ENCODE measurements around the gene FEV. TPM values are rescaled to one million over a fixed set of nuclear protein-coding genes. Genes with fewer than 3 reads are reported as not detected.
A peak's percentile ranks its signal among the peaks of the same experiment; 100 is the strongest.

The FEV gene
- total and polyA plus RNA-seq, 10 donors = not detected

DNA sequence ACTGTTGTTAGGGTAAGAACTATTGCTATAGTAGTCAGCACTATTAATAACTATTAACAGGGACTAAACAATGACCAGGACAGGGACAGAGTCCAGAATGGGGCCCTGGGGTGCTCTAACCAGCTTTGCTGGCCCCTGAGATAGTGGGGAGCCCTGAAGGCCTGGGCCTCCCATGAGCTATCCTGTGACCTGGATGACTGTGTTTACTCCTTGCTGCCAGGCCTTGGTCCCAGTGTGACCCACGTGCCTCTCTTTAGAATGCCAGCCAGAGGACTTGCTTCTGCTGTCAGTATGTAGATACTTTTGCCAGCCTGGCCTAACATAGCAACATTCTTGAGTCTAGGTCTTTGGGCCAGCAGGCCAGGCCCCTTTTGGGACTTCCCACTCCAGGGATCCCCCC lies 14.1 kb downstream of the FEV start:
- peaks cover 0 to 90% (median 38%) of the 10 kb centered on the region in 7 donors for H3K27me3 ChIP-seq (replicated peaks in 1 of 7)
- H3K27ac ChIP-seq = no peak overlapping the region
- WGBS, 5 donors = 11 to 31% (median 29%) methylated on average over 1 of the region's 1 CpG; no CpG with 5 or more reads in 1 of the 5 donors
- peak; percentile 39 for DNase-seq
- H3K4me3 ChIP-seq = no peak overlapping the region
- no peaks in the 10 kb centered on the region for H3K36me3 ChIP-seq
- intact Hi-C loops (cut with DNase I; ENCODE audit: low total_unique reads) = no loop called here
- TF ChIP-seq POLR2A (IDR thresholded peaks at IDR 0.05) (no peak), POLR2AphosphoS5 (IDR thresholded peaks at IDR 0.05) (no peak)
- TF ChIP-seq, protein P1, sequence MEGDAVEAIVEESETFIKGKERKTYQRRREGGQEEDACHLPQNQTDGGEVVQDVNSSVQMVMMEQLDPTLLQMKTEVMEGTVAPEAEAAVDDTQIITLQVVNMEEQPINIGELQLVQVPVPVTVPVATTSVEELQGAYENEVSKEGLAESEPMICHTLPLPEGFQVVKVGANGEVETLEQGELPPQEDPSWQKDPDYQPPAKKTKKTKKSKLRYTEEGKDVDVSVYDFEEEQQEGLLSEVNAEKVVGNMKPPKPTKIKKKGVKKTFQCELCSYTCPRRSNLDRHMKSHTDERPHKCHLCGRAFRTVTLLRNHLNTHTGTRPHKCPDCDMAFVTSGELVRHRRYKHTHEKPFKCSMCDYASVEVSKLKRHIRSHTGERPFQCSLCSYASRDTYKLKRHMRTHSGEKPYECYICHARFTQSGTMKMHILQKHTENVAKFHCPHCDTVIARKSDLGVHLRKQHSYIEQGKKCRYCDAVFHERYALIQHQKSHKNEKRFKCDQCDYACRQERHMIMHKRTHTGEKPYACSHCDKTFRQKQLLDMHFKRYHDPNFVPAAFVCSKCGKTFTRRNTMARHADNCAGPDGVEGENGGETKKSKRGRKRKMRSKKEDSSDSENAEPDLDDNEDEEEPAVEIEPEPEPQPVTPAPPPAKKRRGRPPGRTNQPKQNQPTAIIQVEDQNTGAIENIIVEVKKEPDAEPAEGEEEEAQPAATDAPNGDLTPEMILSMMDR (IDR thresholded peaks at IDR 0.05 in 8 of 11, conservative IDR thresholded peaks at IDR 0.05 in 3 of 11) = no peak
- H3K4me1 ChIP-seq = no peaks in the 10 kb centered on the region
- no peaks in the 10 kb centered on the region for H3K9me3 ChIP-seq

DNA sequence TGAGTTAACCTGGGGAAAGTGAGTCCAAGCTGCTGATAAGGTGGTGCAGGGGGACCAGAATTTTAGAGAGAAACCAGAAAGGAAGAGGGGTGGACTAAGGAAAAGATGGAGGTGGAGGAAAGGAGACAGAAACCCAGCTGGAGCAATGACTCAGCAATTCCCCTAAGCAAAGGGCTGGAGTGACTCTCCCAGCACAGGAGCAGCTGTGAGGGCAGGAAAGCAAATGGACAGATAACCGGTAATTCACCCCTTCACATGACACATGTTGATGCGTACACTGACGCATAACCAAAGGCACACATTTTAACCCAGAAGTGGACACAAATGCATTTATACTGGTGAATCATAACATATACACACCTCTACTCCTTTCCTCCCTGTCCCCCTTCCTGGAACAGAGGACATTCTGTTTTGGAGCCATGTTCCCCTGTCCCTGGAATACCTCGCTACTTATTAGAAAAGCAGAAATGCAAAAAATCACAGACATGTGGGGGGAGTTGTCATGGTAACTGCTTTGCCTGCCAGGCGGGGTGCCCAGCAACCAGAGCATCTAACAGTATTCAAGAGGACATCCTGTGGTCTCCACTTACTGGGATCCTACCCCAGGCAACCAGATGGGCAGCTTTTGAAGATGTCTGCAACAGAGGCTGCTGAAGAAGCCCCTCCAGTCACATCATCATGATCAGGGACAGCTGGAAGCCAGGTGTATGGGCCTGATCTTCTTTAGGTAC lies 20.8 kb downstream of the FEV start:
- peaks cover 1 to 40% (median 26%) of the 10 kb centered on the region in 6 donors for H3K4me1 ChIP-seq
- WGBS, 5 donors = 42 to 58% (median 54%) methylated on average over 5 of the region's 5 CpGs
- no peak overlapping the region for H3K4me3 ChIP-seq
- TF ChIP-seq, protein P1 (IDR thresholded peaks at IDR 0.05 in 8 of 11, conservative IDR thresholded peaks at IDR 0.05 in 3 of 11) = no peak
- no peak for DNase-seq
- H3K27me3 ChIP-seq (replicated peaks in 1 of 7) = peaks cover 0 to 98% (median 75%) of the 10 kb centered on the region in 7 donors
- H3K36me3 ChIP-seq = no peaks in the 10 kb centered on the region
- H3K9me3 ChIP-seq = peaks cover 0 to 4% (median 0%) of the 10 kb centered on the region in 8 donors
- intact Hi-C loops (cut with DNase I; ENCODE audit: low total_unique reads) = no loop called here
- H3K27ac ChIP-seq = no peak overlapping the region

DNA sequence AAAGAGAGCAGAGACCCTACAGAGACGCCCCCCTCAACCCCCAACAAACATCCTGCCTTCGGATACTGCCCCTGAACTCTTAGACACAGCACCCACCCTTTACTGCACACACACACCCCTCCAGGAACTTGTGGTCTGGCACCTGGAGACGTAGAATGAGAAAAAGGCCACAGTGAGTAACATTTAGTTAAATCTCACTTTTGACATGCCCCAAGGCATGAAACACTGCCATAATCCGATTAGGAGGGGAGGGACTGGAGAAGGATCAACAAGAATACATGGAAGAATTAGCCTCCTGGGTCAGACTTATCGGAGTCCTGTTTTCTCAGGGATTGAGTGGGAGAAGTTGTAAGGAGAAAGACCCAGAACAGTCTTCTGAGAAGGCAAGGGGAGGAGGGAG lies 21.4 kb downstream of the FEV start:
- intact Hi-C loops (cut with DNase I; ENCODE audit: low total_unique reads) = no loop called here
- no peak for TF ChIP-seq POLR2A (IDR thresholded peaks at IDR 0.05)
- TF ChIP-seq POLR2AphosphoS5 (IDR thresholded peaks at IDR 0.05) = no peak
- TF ChIP-seq, protein P1 (IDR thresholded peaks at IDR 0.05 in 8 of 11, conservative IDR thresholded peaks at IDR 0.05 in 3 of 11) = no peak
- no peak for DNase-seq
- H3K27ac ChIP-seq = no peak overlapping the region
- H3K27me3 ChIP-seq (replicated peaks in 1 of 7) = peaks cover 0 to 98% (median 80%) of the 10 kb centered on the region in 7 donors
- no peaks in the 10 kb centered on the region for H3K36me3 ChIP-seq
- 13 to 35% (median 19%) methylated on average over 5 of the region's 5 CpGs for WGBS, 5 donors
- peak overlapping the region in 1 of 8 donors; percentile 47 for H3K4me3 ChIP-seq
- H3K4me1 ChIP-seq = peaks cover 3 to 43% (median 27%) of the 10 kb centered on the region in 6 donors
- peaks cover 0 to 4% (median 0%) of the 10 kb centered on the region in 8 donors for H3K9me3 ChIP-seq

DNA sequence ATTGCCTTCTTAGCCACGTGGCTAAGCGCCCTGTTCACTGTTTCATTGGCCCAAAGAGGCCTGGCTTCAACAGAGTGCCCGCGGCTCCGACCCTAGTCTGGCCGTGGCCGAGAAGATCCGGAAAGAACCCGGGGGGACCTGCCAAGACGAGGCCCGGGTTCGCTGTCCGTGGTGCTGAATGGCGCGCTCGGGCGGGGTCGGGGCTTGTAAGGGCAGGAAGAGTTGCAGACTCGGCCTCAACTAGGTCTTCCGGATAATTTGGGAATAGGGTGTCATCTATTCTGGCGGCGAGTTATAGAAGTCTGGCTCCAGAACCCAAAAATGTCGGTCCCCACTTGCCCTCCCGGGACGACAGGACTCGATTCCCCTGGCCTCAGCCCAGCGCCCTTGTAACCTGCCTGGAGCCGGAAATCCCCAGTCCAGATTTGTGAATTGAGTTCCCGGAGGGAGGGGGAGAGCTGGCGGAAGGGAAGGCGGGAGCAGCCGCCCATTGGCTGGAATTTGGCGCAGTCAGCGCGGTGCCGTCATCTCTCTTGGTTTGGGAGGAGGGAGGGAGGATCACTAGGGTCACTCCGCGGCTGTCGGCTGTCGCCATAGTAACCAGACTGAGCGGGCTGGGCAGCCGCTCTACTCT lies 22.0 kb downstream of the FEV start:
- TF ChIP-seq POLR2AphosphoS5 (IDR thresholded peaks at IDR 0.05) = no peak
- TF ChIP-seq POLR2A (IDR thresholded peaks at IDR 0.05) = no peak
- TF ChIP-seq, protein P1 (IDR thresholded peaks at IDR 0.05 in 8 of 11, conservative IDR thresholded peaks at IDR 0.05 in 3 of 11) = peak in 1 of 11 experiments; percentile 11
- H3K4me1 ChIP-seq = peaks cover 3 to 43% (median 27%) of the 10 kb centered on the region in 6 donors
- peaks cover 0 to 98% (median 80%) of the 10 kb centered on the region in 7 donors for H3K27me3 ChIP-seq (replicated peaks in 1 of 7)
- H3K9me3 ChIP-seq = peaks cover 0 to 4% (median 0%) of the 10 kb centered on the region in 8 donors
- no peak for DNase-seq
- intact Hi-C loops (cut with DNase I; ENCODE audit: low total_unique reads) = no loop called here
- no peaks in the 10 kb centered on the region for H3K36me3 ChIP-seq
- H3K4me3 ChIP-seq = peak overlapping the region in 2 of 8 donors; percentile 9 to 47
- WGBS, 5 donors = 2 to 10% (median 5%) methylated on average over 39 to 42 of the region's 42 CpGs
- no peak overlapping the region for H3K27ac ChIP-seq
